Measurements from ENCODE around the gene CERS2. TPM values are rescaled to one million over a fixed set of nuclear protein-coding genes. Genes with fewer than 3 reads are reported as not detected.
A peak's percentile ranks its signal among the peaks of the same experiment; 100 is the strongest.

The CERS2 gene
- total RNA-seq, 1 experiment from 2014 or later, result 113 TPM

- Histone ChIP-seq H3F3A (ENCODE audit: insufficient read depth, low read depth) (peaks cover 17% of the 10 kb centered on the region), H3K79me2 (ENCODE audit: low read depth) (peaks cover 12% of the 10 kb centered on the region), H4K20me1 (ENCODE audit: insufficient read depth) (no peaks in the 10 kb centered on the region), H3K27ac (peak overlapping the region; percentile 26; the same call in 1 of the 2 replicates), H3K9me2 (ENCODE audit: insufficient read depth) (no peaks in the 10 kb centered on the region), H3K4me1 (replicated peaks; ENCODE audit: insufficient read depth) (peaks cover 13% of the 10 kb centered on the region), H3K4me2 (0 out of 2 replicates have a peak overlapping the region, but pooled peaks have one; percentile 6), H2AFZ (no peak overlapping the region), H3K27me3 (ENCODE audit: insufficient read depth, low read depth) (no peaks in the 10 kb centered on the region), H3K9me3 (ENCODE audit: insufficient read depth, low read depth) (no peaks in the 10 kb centered on the region), H3K36me3 (ENCODE audit: low read depth) (no peaks in the 10 kb centered on the region), H3K4me3 (no peak overlapping the region)
- intact Hi-C loops (cut with micrococcal nuclease; ENCODE audit: unreplicated experiment), result loop anchor here (1.0 to 5.0 kb wide), 2 partner anchors 46 to 360 kb away; partner anchors contain the start of gene ARNT
- TF ChIP-seq, protein P1, sequence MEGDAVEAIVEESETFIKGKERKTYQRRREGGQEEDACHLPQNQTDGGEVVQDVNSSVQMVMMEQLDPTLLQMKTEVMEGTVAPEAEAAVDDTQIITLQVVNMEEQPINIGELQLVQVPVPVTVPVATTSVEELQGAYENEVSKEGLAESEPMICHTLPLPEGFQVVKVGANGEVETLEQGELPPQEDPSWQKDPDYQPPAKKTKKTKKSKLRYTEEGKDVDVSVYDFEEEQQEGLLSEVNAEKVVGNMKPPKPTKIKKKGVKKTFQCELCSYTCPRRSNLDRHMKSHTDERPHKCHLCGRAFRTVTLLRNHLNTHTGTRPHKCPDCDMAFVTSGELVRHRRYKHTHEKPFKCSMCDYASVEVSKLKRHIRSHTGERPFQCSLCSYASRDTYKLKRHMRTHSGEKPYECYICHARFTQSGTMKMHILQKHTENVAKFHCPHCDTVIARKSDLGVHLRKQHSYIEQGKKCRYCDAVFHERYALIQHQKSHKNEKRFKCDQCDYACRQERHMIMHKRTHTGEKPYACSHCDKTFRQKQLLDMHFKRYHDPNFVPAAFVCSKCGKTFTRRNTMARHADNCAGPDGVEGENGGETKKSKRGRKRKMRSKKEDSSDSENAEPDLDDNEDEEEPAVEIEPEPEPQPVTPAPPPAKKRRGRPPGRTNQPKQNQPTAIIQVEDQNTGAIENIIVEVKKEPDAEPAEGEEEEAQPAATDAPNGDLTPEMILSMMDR (conservative IDR thresholded peaks at IDR 0.05), result peak; percentile 87
- TF ChIP-seq EZH2 (IDR thresholded peaks at IDR 0.05; ENCODE audit: low read depth), result no peak
- peak; percentile 65 to 83 for DNase-seq
- ChIA-PET CTCF (interaction anchor here (0.5 to 1.4 kb wide), 6 partner anchors 10 to 499 kb away, joined by 3 to 5 read pairs (median 4); no protein-coding TSS in a partner anchor), POLR2A (ENCODE audit: unreplicated experiment) (interaction anchor here (0.5 kb wide), 1 partner anchor 225 kb away, joined by 3 read pairs; the partner anchor contains the start of gene GOLPH3L)
- BruUV-seq (replicated peaks), result no TSS peak
Measured at GRCh38 chr1:150922519-150922975, 52.1 kb downstream of the CERS2 start.

GRCh38 chr1:150917387-150917786, 57.2 kb downstream of the CERS2 start:
- no peak for DNase-seq
- Histone ChIP-seq H4K20me1 (ENCODE audit: insufficient read depth) (no peaks in the 10 kb centered on the region), H3K4me2 (no peak overlapping the region), H3F3A (ENCODE audit: insufficient read depth, low read depth) (no peaks in the 10 kb centered on the region; the same call in 1 of the 2 replicates), H3K36me3 (ENCODE audit: low read depth) (no peaks in the 10 kb centered on the region), H2AFZ (no peak overlapping the region), H3K27ac (no peak overlapping the region), H3K9me2 (ENCODE audit: insufficient read depth) (no peaks in the 10 kb centered on the region), H3K4me3 (no peak overlapping the region), H3K9me3 (ENCODE audit: insufficient read depth, low read depth) (no peaks in the 10 kb centered on the region), H3K27me3 (ENCODE audit: insufficient read depth, low read depth) (no peaks in the 10 kb centered on the region), H3K79me2 (ENCODE audit: low read depth) (no peaks in the 10 kb centered on the region), H3K4me1 (replicated peaks; ENCODE audit: insufficient read depth) (no peaks in the 10 kb centered on the region)
- no peak for TF ChIP-seq EZH2 (IDR thresholded peaks at IDR 0.05; ENCODE audit: low read depth)
- TF ChIP-seq, protein P1 (conservative IDR thresholded peaks at IDR 0.05), result no peak
- intact Hi-C loops (cut with micrococcal nuclease; ENCODE audit: unreplicated experiment), result no loop called here
- ChIA-PET POLR2A (ENCODE audit: unreplicated experiment) (no interaction called here), CTCF (no interaction called here)
- BruUV-seq (replicated peaks), result no TSS peak

Other genes starting within 250 kb of the CERS2 start
- gene CTSS, start 209.1 kb downstream of the CERS2 start, total RNA-seq (2021), result 6.3 and 7.2 TPM in 2 replicates
- gene CTSK, start 166.6 kb downstream of the CERS2 start, total RNA-seq (2021), result 4.7 and 4.9 TPM in 2 replicates
- 30.3 and 35.1 TPM in 2 replicates for gene ARNT, start 98.2 kb downstream of the CERS2 start, total RNA-seq (2021)
- not detected in 2 replicates for gene CTXND2, start 87.7 kb downstream of the CERS2 start, total RNA-seq (2021)
- 45.6 and 51.1 TPM in 2 replicates for gene SETDB1, start 48.5 kb downstream of the CERS2 start, total RNA-seq (2021)
- gene ANXA9, start 7.5 kb upstream of the CERS2 start, total RNA-seq (2021), result 10.6 and 12.9 TPM in 2 replicates
- gene MINDY1, start 32.1 kb upstream of the CERS2 start, total RNA-seq (2021), result 15.6 and 17.6 TPM in 2 replicates
- 26.6 and 30.7 TPM in 2 replicates for gene PRUNE1, start 33.6 kb upstream of the CERS2 start, total RNA-seq (2021)
- 3.0 and 3.6 TPM in 2 replicates for gene BNIPL, start 61.8 kb upstream of the CERS2 start, total RNA-seq (2021)
- 1.8 and 2.3 TPM in 2 replicates for gene C1orf56, start 72.9 kb upstream of the CERS2 start, total RNA-seq (2021)
- 59.4 and 62.8 TPM in 2 replicates for gene CDC42SE1, start 84.8 kb upstream of the CERS2 start, total RNA-seq (2021)
- 15.0 and 23.3 TPM in 2 replicates for gene MLLT11, start 85.6 kb upstream of the CERS2 start, total RNA-seq (2021)
- gene GABPB2, start 95.9 kb upstream of the CERS2 start, total RNA-seq (2021), result 6.4 and 6.6 TPM in 2 replicates
- gene SEMA6C, start 171.8 kb upstream of the CERS2 start, total RNA-seq (2021), result 5.6 and 6.1 TPM in 2 replicates
- gene TNFAIP8L2, start 181.8 kb upstream of the CERS2 start, total RNA-seq (2021), result not detected in 2 replicates
- 7.6 and 12.8 TPM in 2 replicates for gene LYSMD1, start 191.1 kb upstream of the CERS2 start, total RNA-seq (2021)
- 42.5 and 47.7 TPM in 2 replicates for gene SCNM1, start 191.3 kb upstream of the CERS2 start, total RNA-seq (2021)
- 1.2 TPM in 1 of 2 replicates, not detected in the other for gene TMOD4, start 201.1 kb upstream of the CERS2 start, total RNA-seq (2021)
- gene VPS72, start 215.4 kb upstream of the CERS2 start, total RNA-seq (2021), result 63.9 and 72.5 TPM in 2 replicates
- 69.7 and 76.4 TPM in 2 replicates for gene PIP5K1A, start 223.7 kb upstream of the CERS2 start, total RNA-seq (2021)

Measured in PC-9 (cell line).